Spleen (tissue), 11 donors: ENCODE measurements around the gene ITGA2. TPM values are rescaled to one million over a fixed set of nuclear protein-coding genes. Genes with fewer than 3 reads are reported as not detected.

Experiments
- DNase-seq: peaks from one replicate; pipeline ENCODE4 v3.0.0-alpha.2; 2020
- H3K27ac ChIP-seq, 8 donors: fragments of 200-600 bp; sonication (generic) in 7 of 8; 1 replicate in 4 of 8; 2 replicates in 4 of 8; pipeline versions ENCODE4 v1.5.0 to v1.8.0; 2016 to 2021; ENCODE audit warnings: inconsistent platforms in 4 of 8, mild to moderate bottlenecking in 4 of 8, moderate library complexity in 1 of 8
- H3K27me3 ChIP-seq, 7 donors: fragments of 200-600 bp; sonication (generic) in 6 of 7; replicated peaks in 1 of 7; 1 replicate in 4 of 7; 2 replicates in 3 of 7; pipeline versions ENCODE4 v1.5.0 to v1.8.0; 2016 to 2021; ENCODE audit warnings: inconsistent platforms in 3 of 7, mild to moderate bottlenecking in 1 of 7
- H3K36me3 ChIP-seq, 6 donors: fragments of 200-600 bp; sonication (generic) in 5 of 6; 1 replicate in 4 of 6; 2 replicates in 2 of 6; pipeline versions ENCODE4 v1.5.0 to v1.8.0; 2016 to 2021; ENCODE audit warnings: inconsistent platforms in 2 of 6
- H3K4me1 ChIP-seq, 6 donors: fragments of 200-600 bp; sonication (generic) in 5 of 6; 1 replicate in 3 of 6; 2 replicates in 3 of 6; pipeline versions ENCODE4 v1.5.0 to v1.8.0; 2016 to 2021; ENCODE audit warnings: inconsistent platforms in 3 of 6
- H3K4me3 ChIP-seq, 8 donors: fragments of 200-600 bp; sonication (generic) in 7 of 8; 1 replicate in 4 of 8; 2 replicates in 4 of 8; pipeline versions ENCODE4 v1.5.0 to v1.8.0; 2016 to 2021; ENCODE audit warnings: inconsistent platforms in 4 of 8, mild to moderate bottlenecking in 4 of 8, moderate library complexity in 2 of 8
- H3K9me3 ChIP-seq, 8 donors: fragments of 200-600 bp; sonication (generic) in 7 of 8; 1 replicate in 4 of 8; 2 replicates in 4 of 8; pipeline versions ENCODE4 v1.5.0 to v1.8.0; 2016 to 2021; ENCODE audit warnings: inconsistent platforms in 4 of 8
- CTCF ChIP-seq, 11 experiments: fragments of 200-600 bp in 7 of 11; fragments of 450-650 bp in 4 of 11; sonication (generic) in 4 of 11; IDR thresholded peaks in 8 of 11; conservative IDR thresholded peaks in 3 of 11; 1 replicate in 7 of 11; 2 replicates in 4 of 11; pipeline versions ENCODE4 v1.4.0 to v1.8.0; 2016 to 2021; ENCODE audit warnings: antibody characterized with exemption in 11 of 11, inconsistent platforms in 4 of 11, mild to moderate bottlenecking in 1 of 11
- POLR2A ChIP-seq, 3 donors: fragments of 450-650 bp; IDR thresholded peaks; one replicate each; pipeline ENCODE4 v1.5.1; 2017; ENCODE audit warnings: antibody characterized with exemption in 3 of 3, mild to moderate bottlenecking in 1 of 3
- POLR2AphosphoS5 ChIP-seq, 3 donors: sonication (generic); formaldehyde crosslinking; IDR thresholded peaks; one replicate each; pipeline ENCODE4 v1.5.1; 2017; ENCODE audit warnings: antibody characterized with exemption in 3 of 3
- WGBS, 5 donors: extraction: QIAGEN DNeasy Blood & Tissue Kit in 3 of 5; methylation state at CpG; one replicate each; pipeline versions ENCODE4 v1.1.5 to v1.1.7; 2013 to 2018; 5-methylcytosine and 5-hydroxymethylcytosine counted together
- intact Hi-C: fragments of 100-400 bp; cut with DNase I; formaldehyde crosslinking; loops from one replicate; pipeline ENCODE4 v1.15.0; 2023; ENCODE audit warnings: low total_unique reads
- polyA plus RNA-seq, 3 donors: library from polyadenylated mRNA; stranded (reverse); fragments of 200-250 nt; gene quantifications; one replicate each; pipeline ENCODE4 v1.2.1, GENCODE V29; 2013
- total RNA-seq, 7 donors: library from RNA; depleted of rRNA in 3 of 7; stranded (reverse); fragments of >200 nt in 3 of 7; fragmentation: NEBNext Ultra II Directional in 4 of 7; extraction: Animal tissue kit (Norgen Biotek cat#: 25700) in 4 of 7; gene quantifications; one replicate each; pipeline versions ENCODE4 v1.1.0 to v1.2.1, GENCODE V29; 2016 to 2021
- donor health status: healthy with polysubstance abuse.
- donor health status: DM: no; HTN: no; CAD: no; lungs with moderate emphysema.
- donor health status: DM: no; HTN: no; CAD: no.
- donor health status: Bipolar disorder and iron deficiency.
- donor health status: healthy.
- donor health status: DM: no; HTN: no; CAD: no.
- donor health status: DM: yes; HTN: yes; CAD: no.

The ITGA2 gene
- total and polyA plus RNA-seq, 10 donors, result 0.54 to 21.6 (median 13.1) TPM

- Histone ChIP-seq H3K36me3 (no peaks in the 10 kb centered on the region), H3K4me3 (no peak overlapping the region), H3K4me1 (peaks cover 0 to 5% (median 0%) of the 10 kb centered on the region in 6 donors), H3K27ac (peak overlapping the region in 1 of 8 donors; percentile 8), H3K9me3 (no peaks in the 10 kb centered on the region), H3K27me3 (no peaks in the 10 kb centered on the region)
- intact Hi-C loops, result no loop called here
- TF ChIP-seq POLR2AphosphoS5 (IDR thresholded peaks at IDR 0.05), result no peak
- no peak for DNase-seq
- 76 to 84% (median 79%) methylated on average over 6 of the region's 6 CpGs for WGBS, 5 donors
Observed at GRCh38 chr5:52997424-52997823, 8.3 kb downstream of the ITGA2 start.

- H3K27me3 ChIP-seq, result no peaks in the 10 kb centered on the region
- DNase-seq, result no peak
- 77 to 88% (median 79%) methylated on average over 2 of the region's 2 CpGs for WGBS, 5 donors
- H3K4me3 ChIP-seq, result no peak overlapping the region
- TF ChIP-seq POLR2A (IDR thresholded peaks at IDR 0.05) (no peak), POLR2AphosphoS5 (IDR thresholded peaks at IDR 0.05) (no peak), CTCF (IDR thresholded peaks at IDR 0.05 in 8 of 11, conservative IDR thresholded peaks at IDR 0.05 in 3 of 11) (no peak)
- H3K36me3 ChIP-seq, result no peaks in the 10 kb centered on the region
- H3K4me1 ChIP-seq, result peaks cover 0 to 5% (median 0%) of the 10 kb centered on the region in 6 donors
- no peaks in the 10 kb centered on the region for H3K9me3 ChIP-seq
- H3K27ac ChIP-seq, result no peak overlapping the region
- intact Hi-C loops, result no loop called here
Observed at GRCh38 chr5:52998552-52999313, 9.6 kb downstream of the ITGA2 start.

GRCh38 chr5:52999344-52999949 is 10.3 kb downstream of the ITGA2 start:
- TF ChIP-seq POLR2AphosphoS5 (IDR thresholded peaks at IDR 0.05), result no peak
- TF ChIP-seq POLR2A (IDR thresholded peaks at IDR 0.05), result no peak
- TF ChIP-seq CTCF (IDR thresholded peaks at IDR 0.05 in 8 of 11, conservative IDR thresholded peaks at IDR 0.05 in 3 of 11), result no peak
- 65 to 87% (median 85%) methylated on average over 1 of the region's 1 CpG for WGBS, 5 donors
- Histone ChIP-seq H3K9me3 (no peaks in the 10 kb centered on the region), H3K27me3 (no peaks in the 10 kb centered on the region), H3K27ac (no peak overlapping the region), H3K4me3 (no peak overlapping the region), H3K4me1 (peaks cover 0 to 5% (median under 1%) of the 10 kb centered on the region in 6 donors), H3K36me3 (no peaks in the 10 kb centered on the region)
- intact Hi-C loops, result no loop called here
- DNase-seq, result no peak

- peaks cover 5 to 16% (median 14%) of the 10 kb centered on the region in 6 donors for H3K4me1 ChIP-seq
- intact Hi-C loops, result no loop called here
- no peaks in the 10 kb centered on the region for H3K36me3 ChIP-seq
- H3K27me3 ChIP-seq, result no peaks in the 10 kb centered on the region
- TF ChIP-seq POLR2A (IDR thresholded peaks at IDR 0.05) (no peak), POLR2AphosphoS5 (IDR thresholded peaks at IDR 0.05) (no peak), CTCF (IDR thresholded peaks at IDR 0.05 in 8 of 11, conservative IDR thresholded peaks at IDR 0.05 in 3 of 11) (no peak)
- 91 to 96% (median 94%) methylated on average over 4 of the region's 4 CpGs for WGBS, 5 donors
- DNase-seq, result no peak
- no peaks in the 10 kb centered on the region for H3K9me3 ChIP-seq
- H3K27ac ChIP-seq, result no peak overlapping the region
- H3K4me3 ChIP-seq, result no peak overlapping the region
Observed at GRCh38 chr5:53001541-53001940, 12.4 kb downstream of the ITGA2 start.
